NOMO-1 (cell line): ENCODE results near the gene SDHB.

Experiments
- DNase-seq, 2 experiments: peaks; one replicate each; lab custom pipeline; 2025; ENCODE audit not compliant: unreplicated experiment in 2 of 2; lab: John Stamatoyannopoulos, UW

The SDHB gene

DNA sequence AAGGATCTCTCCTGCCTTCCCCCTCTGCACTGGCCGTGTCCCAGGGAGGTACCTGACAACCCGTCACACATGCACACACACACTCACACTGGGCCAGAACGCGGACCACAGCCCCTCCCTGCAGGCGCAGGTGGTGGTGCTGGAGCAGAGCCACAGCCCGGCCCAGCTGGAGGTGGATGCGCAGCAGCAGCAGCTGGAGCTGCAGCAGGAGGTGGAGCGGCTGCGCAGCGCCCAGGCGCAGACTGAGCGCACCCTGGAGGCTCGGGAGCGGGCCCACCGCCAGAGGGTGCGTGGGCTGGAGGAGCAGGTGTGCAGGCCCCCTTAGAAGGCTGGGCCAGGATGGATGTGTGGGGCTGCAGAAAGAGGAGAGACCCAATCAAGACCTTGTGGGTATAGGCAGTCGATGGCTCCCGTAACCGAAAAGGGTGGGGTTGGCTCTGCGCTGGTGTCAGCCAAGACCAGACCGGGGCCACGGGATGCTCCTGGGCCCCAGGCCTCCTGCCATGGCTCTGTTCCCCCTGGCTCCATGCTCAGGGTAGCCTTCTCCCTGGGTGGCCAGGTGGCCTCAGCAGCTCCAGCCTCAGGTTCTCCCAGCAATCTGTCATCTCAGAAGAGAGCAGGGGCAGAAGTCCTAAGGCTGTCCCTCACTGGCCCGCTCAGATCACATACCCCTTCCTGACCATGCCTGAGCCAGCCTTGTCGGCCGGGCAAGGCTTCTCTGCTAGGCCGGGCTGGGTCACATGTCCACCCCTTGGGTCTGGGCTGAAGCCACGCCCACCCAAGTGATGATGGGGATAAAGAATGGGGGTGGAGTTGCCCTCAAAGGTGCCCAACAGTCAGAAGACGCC, 82.3 kb downstream of the SDHB start:
- no peak for DNase-seq

DNA sequence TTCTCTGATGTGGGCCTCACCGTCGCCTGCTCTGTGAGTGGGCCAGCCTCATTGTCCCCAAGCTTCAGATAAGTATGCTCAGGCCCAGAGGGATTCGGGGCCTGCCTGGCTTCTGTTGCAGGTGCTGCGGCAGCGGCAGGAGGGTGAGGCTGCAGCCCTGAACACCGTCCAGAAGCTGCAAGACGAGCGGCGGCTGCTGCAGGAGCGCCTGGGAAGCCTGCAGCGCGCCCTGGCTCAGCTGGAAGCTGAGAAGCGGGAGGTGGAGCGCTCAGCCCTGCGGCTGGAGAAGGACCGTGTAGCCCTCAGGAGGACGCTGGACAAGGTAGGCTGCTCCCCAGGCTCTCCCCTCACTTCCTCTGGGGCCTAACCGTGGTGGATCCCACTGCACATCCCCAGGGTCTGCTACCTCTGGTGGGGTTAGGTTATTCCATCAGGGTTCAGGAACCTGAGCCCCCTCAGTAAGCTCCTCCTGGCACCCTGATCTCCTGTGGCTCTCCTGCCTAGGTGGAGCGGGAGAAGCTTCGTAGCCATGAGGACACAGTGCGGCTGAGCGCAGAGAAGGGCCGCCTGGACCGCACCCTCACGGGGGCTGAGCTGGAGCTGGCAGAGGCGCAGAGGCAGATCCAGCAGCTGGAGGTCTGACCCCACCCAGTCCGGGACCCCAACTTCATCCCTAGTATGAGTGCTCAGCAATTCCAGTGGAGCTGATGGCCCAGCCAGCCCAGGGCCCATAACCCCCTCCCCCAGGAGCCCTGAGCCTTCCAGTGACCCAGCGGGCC, 83.5 kb downstream of the SDHB start:
- no peak for DNase-seq

- no peak for DNase-seq
Observed at GRCh38 chr1:16969651-16970050, 84.2 kb downstream of the SDHB start.

GRCh38 chr1:16969057-16969611, 84.7 kb downstream of the SDHB start:
- no peak for DNase-seq
